K562 (cell line): ENCODE data around the gene PTAFR. TPM values are rescaled to one million over a fixed set of nuclear protein-coding genes. Genes with fewer than 3 reads are reported as not detected.

Experiments used
- ATAC-seq: fragments of 200-7000 bp; cut with Tn5 transposase; 3 replicates; pipeline ENCODE4 v1.9.1; 2020; ENCODE audit warnings: moderate library complexity
- BruUV-seq: library from RNA; stranded (reverse); fragments of 400-500 nt; replicated peaks from 2 replicates; lab custom pipeline; 2021; lab: Mats Ljungman, UMichigan
- CTCF ChIA-PET: fragments of 300-600 bp; formaldehyde crosslinking; extraction: SDS; loops from one replicate; lab custom pipeline; 2021; ENCODE audit warnings: low intra/inter-chr PET ratio; lab: Yijun Ruan, JAX
- POLR2A ChIA-PET: fragments of 300-600, 350-650 bp; sonication (Branson Sonifier 250); formaldehyde crosslinking; extraction: SDS; loops from one replicate; lab custom pipeline; 2021; ENCODE audit warnings: antibody characterized with exemption, inconsistent platforms; lab: Yijun Ruan, JAX
- DNase-seq, 4 experiments: peaks; one replicate each; pipeline versions ENCODE4 v3.0.0 to v3.0.0-alpha.2; 2011 to 2018; ENCODE audit warnings: low spot score in 3 of 4, mixed read lengths in 3 of 4; ENCODE audit errors: extremely low read depth in 1 of 4
- FAIRE-seq: peaks from 2 replicates; lab custom pipeline; 2011; peaks lifted over from hg19 to GRCh38; lab: Jason Lieb, UNC
- H2AFZ ChIP-seq: 2 replicates; pipeline ENCODE4 v1.6.0; 2011; ENCODE audit warnings: low read depth, low read length, control low read depth, inconsistent platforms
- H3K27ac ChIP-seq: fragments of 200-600 bp; 3 replicates; pipeline ENCODE4 v1.8.0; 2011; ENCODE audit warnings: low read depth, mild to moderate bottlenecking, control low read depth, inconsistent platforms, low read length, moderate library complexity, mixed read lengths; ENCODE audit errors: extremely low read depth
- H3K27me3 ChIP-seq, 2 experiments: fragments of 300-600 bp in 1 of 2; 2 replicates in 1 of 2; 3 replicates in 1 of 2; pipeline versions ENCODE4 v1.6.0 to v1.8.0; 2011; ENCODE audit warnings: inconsistent platforms in 2 of 2, low read length in 2 of 2, mild to moderate bottlenecking in 1 of 2, mixed read lengths in 1 of 2, moderate library complexity in 1 of 2; ENCODE audit not compliant: control insufficient read depth in 2 of 2, insufficient read depth in 2 of 2
- H3K36me3 ChIP-seq: fragments of 300-600 bp; 3 replicates; pipeline ENCODE4 v1.8.0; 2011; ENCODE audit warnings: mild to moderate bottlenecking, low read length, inconsistent platforms; ENCODE audit not compliant: control insufficient read depth, insufficient read depth
- H3K4me1 ChIP-seq, 2 experiments: fragments of 200-600 bp in 1 of 2; replicated peaks in 1 of 2; 2 replicates in 1 of 2; 3 replicates in 1 of 2; pipeline versions ENCODE4 v1.5.1 to v1.8.0; 2011; ENCODE audit warnings: inconsistent platforms in 2 of 2, low read length in 2 of 2, mild to moderate bottlenecking in 1 of 2, mixed read lengths in 1 of 2, moderate library complexity in 1 of 2; ENCODE audit not compliant: control insufficient read depth in 2 of 2, insufficient read depth in 2 of 2
- H3K4me2 ChIP-seq: 2 replicates; pipeline ENCODE4 v1.6.1; 2011; ENCODE audit warnings: low read length, control low read depth, inconsistent platforms, mixed read lengths; ENCODE audit not compliant: insufficient read depth
- H3K4me3 ChIP-seq: fragments of 200-600 bp; sonication (generic), shearing (Covaris generic); 2 replicates; pipeline ENCODE4 v1.5.1; 2016; ENCODE audit warnings: control low read depth, inconsistent platforms
- H3K79me2 ChIP-seq: fragments of 200-600 bp; 3 replicates; pipeline ENCODE4 v1.8.0; 2011; ENCODE audit warnings: low read length, inconsistent platforms; ENCODE audit not compliant: control insufficient read depth, insufficient read depth
- H3K9ac ChIP-seq, 2 experiments: 2 replicates each; pipeline versions ENCODE4 v1.6.0 to v1.6.1; 2011; ENCODE audit warnings: low read depth in 2 of 2, low read length in 2 of 2, control low read depth in 1 of 2, inconsistent platforms in 1 of 2, mild to moderate bottlenecking in 1 of 2, mixed read lengths in 1 of 2; ENCODE audit not compliant: insufficient read depth in 1 of 2
- H3K9me1 ChIP-seq: one replicate; pipeline ENCODE4 v1.6.0; 2011; ENCODE audit warnings: inconsistent platforms, mild to moderate bottlenecking, low read length, moderate library complexity; ENCODE audit not compliant: control insufficient read depth, insufficient read depth
- H3K9me3 ChIP-seq: replicated peaks from 2 replicates; pipeline ENCODE4 v1.5.1; 2011; ENCODE audit warnings: low read depth, low read length, inconsistent platforms; ENCODE audit not compliant: control insufficient read depth, insufficient read depth
- H4K20me1 ChIP-seq: replicated peaks from 2 replicates; pipeline ENCODE4 v1.6.1; 2011; ENCODE audit warnings: low read length, inconsistent platforms, mixed read lengths; ENCODE audit not compliant: control insufficient read depth, insufficient read depth
- ATF1 ChIP-seq, 2 experiments: fragments of 450-650 bp in 1 of 2; IDR thresholded peaks; 2 replicates each; pipeline ENCODE4 v1.6.1; 2016; ENCODE audit warnings: missing compliant biosample characterization in 1 of 2, missing genetic modification characterization in 1 of 2
- ATF3 ChIP-seq, 2 experiments: fragments of 450-650 bp in 1 of 2; sonication (generic) in 1 of 2; formaldehyde crosslinking in 1 of 2; IDR thresholded peaks in 1 of 2; conservative IDR thresholded peaks in 1 of 2; 2 replicates each; pipeline versions ENCODE4 v1.6.1 to v1.8.1; 2016 to 2023; ENCODE audit warnings: mild to moderate bottlenecking in 2 of 2, moderate library complexity in 2 of 2, inconsistent platforms in 1 of 2, missing genetic modification reagents in 1 of 2
- CBX3 ChIP-seq, 2 experiments: IDR thresholded peaks; 1 replicate in 1 of 2; 2 replicates in 1 of 2; pipeline ENCODE4 v1.6.1; 2012; ENCODE audit warnings: inconsistent platforms in 2 of 2, low read length in 2 of 2, borderline replicate concordance in 1 of 2, control low read depth in 1 of 2
- EHMT2 ChIP-seq: fragments of 450-650 bp; IDR thresholded peaks from 2 replicates; pipeline ENCODE4 v1.6.1; 2018; ENCODE audit warnings: antibody characterized with exemption
- FOXA3 ChIP-seq, 2 experiments: fragments of 450-650 bp in 1 of 2; sonication (generic) in 1 of 2; formaldehyde crosslinking; IDR thresholded peaks in 1 of 2; conservative IDR thresholded peaks in 1 of 2; 2 replicates each; pipeline versions ENCODE4 v1.4.0 to v1.8.0; 2020 to 2022; ENCODE audit warnings: mild to moderate bottlenecking in 2 of 2, missing genetic modification reagents in 1 of 2
- KAT2B ChIP-seq: IDR thresholded peaks from one replicate; pipeline ENCODE4 v1.6.1; 2012; ENCODE audit warnings: low read depth, mild to moderate bottlenecking, control low read depth, inconsistent platforms, low read length, moderate library complexity
- LARP7 ChIP-seq: fragments of 450-650 bp; IDR thresholded peaks from 2 replicates; pipeline ENCODE4 v1.6.1; 2016
- POLR2AphosphoS5 ChIP-seq: IDR thresholded peaks from 2 replicates; pipeline ENCODE4 v1.6.1; 2011; ENCODE audit warnings: mild to moderate bottlenecking, low read depth, low read length, moderate library complexity; ENCODE audit not compliant: control insufficient read depth, insufficient read depth
- RNF2 ChIP-seq: sonication (generic); IDR thresholded peaks from 2 replicates; pipeline ENCODE4 v1.6.1; 2016
- SAFB2 ChIP-seq: fragments of 200-400 bp; formaldehyde crosslinking; IDR thresholded peaks from 2 replicates; pipeline ENCODE4 v1.6.1; 2018; ENCODE audit warnings: borderline replicate concordance, low read length, low read depth, moderate library complexity; ENCODE audit not compliant: severe bottlenecking
- ZBTB34 ChIP-seq: fragments of 250-450 bp; sonication (Bioruptor Pico); IDR thresholded peaks from 2 replicates; pipeline ENCODE4 v1.8.0; 2021; ENCODE audit warnings: mild to moderate bottlenecking, moderate library complexity
- ZNF764 ChIP-seq: fragments of 250-450 bp; sonication (Bioruptor Pico); IDR thresholded peaks from 2 replicates; pipeline ENCODE4 v1.4.0; 2020; ENCODE audit warnings: low read depth, mild to moderate bottlenecking, moderate library complexity
- WGBS: fragments of 100-300 bp; shearing (Covaris generic); methylation state at CpG from one replicate; pipeline ENCODE4 v1.1.6; 2016; ENCODE audit warnings: low coverage, mixed read lengths; ENCODE audit not compliant: insufficient coverage; ENCODE audit errors: missing lambda C conversion rate; 5-methylcytosine and 5-hydroxymethylcytosine counted together
- in situ Hi-C: fragments of 300-500 bp; cut with MboI; formaldehyde crosslinking; loops from 4 replicates; pipeline ENCODE4 v1.15.0; 2018; ENCODE audit warnings: inconsistent platforms, mixed read lengths
- intact Hi-C: fragments of 100-400 bp; cut with micrococcal nuclease; formaldehyde crosslinking; loops from 2 replicates; pipeline ENCODE4 v1.14.2; 2022
- polyA plus RNA-seq, 8 experiments: library from polyadenylated mRNA; depleted of rRNA in 4 of 8; stranded (reverse) in 5 of 8; unstranded in 3 of 8; fragments of >200 nt; fragmentation: Nextera tagmentation in 2 of 8; fragmentation: Illumina TruSeq in 1 of 8; extraction: Ambion mirVana in 2 of 8; extraction: Trizol in 1 of 8; gene quantifications; 2 replicates each; pipeline versions ENCODE4 v1.2.1 to v1.2.3, GENCODE V29; 2011 to 2014; ENCODE audit warnings: inconsistent platforms in 1 of 8, missing spikeins in 1 of 8
- total RNA-seq, 7 experiments: library from RNA; depleted of rRNA in 6 of 7; stranded (reverse); fragments of >200 nt in 6 of 7; fragmentation: Illumina TruSeq in 2 of 7; extraction: Trizol in 2 of 7; gene quantifications; 2 replicates each; pipeline versions ENCODE4 v1.2.1 to v1.2.3, GENCODE V29; 2011 to 2021; ENCODE audit warnings: low replicate concordance in 1 of 7

The PTAFR gene
- total and polyA plus RNA-seq, 9 of the 15 experiments (the other 6 are each of a cell fraction or from before 2014, with no cell fraction given) = 0.15 to 0.55 (median 0.40) TPM; not detected in 1

- intact Hi-C loops = no loop called here
- Histone ChIP-seq H3K4me3 (no peak overlapping the region), H2AFZ (no peak overlapping the region)
- CTCF ChIA-PET = no interaction called here
- POLR2A ChIA-PET = interaction anchor here (1.1 to 1.6 kb wide), 4 partner anchors 9 to 114 kb away, joined by 3 to 4 read pairs (median 4); partner anchors contain the start of gene EYA3
- ATAC-seq = no peak
- WGBS = 59% methylated on average over 3 of the region's 3 CpGs
- TF ChIP-seq RNF2 (no peak), LARP7 (no peak), ATF3 (IDR thresholded peaks at IDR 0.05) (no peak), ATF3 (CRISPR knock-in tag; conservative IDR thresholded peaks at IDR 0.05) (no peak), EHMT2 (no peak), POLR2AphosphoS5 (no peak), KAT2B (no peak), ATF1 (CRISPR knock-in tag; IDR thresholded peaks at IDR 0.05) (no peak), ATF1 (tag; IDR thresholded peaks at IDR 0.05) (no peak), CBX3 (IDR thresholded peaks at IDR 0.05; ENCODE audit: borderline replicate concordance in 1 of 2, low read length in 2 of 2) (no peak), SAFB2 (no peak), ZNF764 (CRISPR knock-in tag) (no peak), FOXA3 (CRISPR knock-in tag; conservative IDR thresholded peaks at IDR 0.05 in 1 of 2, IDR thresholded peaks at IDR 0.05 in 1 of 2) (no peak), ZBTB34 (no peak)
- TF ChIP-seq, all 486 proteins: peak for 0
- Histone ChIP-seq H3K9me1 (no peaks in the 10 kb centered on the region), H4K20me1 (no peaks in the 10 kb centered on the region), H3K9me3 (no peaks in the 10 kb centered on the region), H3K9ac (peak overlapping the region in 1 of 2 experiments; percentile 42; a peak in 1 of 4 replicates), H3K27ac (no peak overlapping the region), H3K4me1 (peaks cover 6 to 7% of the 10 kb centered on the region in 2 experiments; a peak in 3 of 5 replicates), H3K27me3 (no peaks in the 10 kb centered on the region), H3K36me3 (no peaks in the 10 kb centered on the region), H3K79me2 (no peaks in the 10 kb centered on the region), H3K4me2 (no peak overlapping the region)
- FAIRE-seq = no peak
- in situ Hi-C loops = no loop called here
- no TSS peak for BruUV-seq
- DNase-seq = no peak
Observed at GRCh38 chr1:28161751-28162150, 14.7 kb downstream of the PTAFR start.
